Endothelial cell (in vitro differentiated cells): Measurements from ENCODE around the gene TSNAX. TPM values are rescaled to one million over a fixed set of nuclear protein-coding genes. Genes with fewer than 3 reads are reported as not detected.
"Not testable (repeated sequence)": the region's sequence is repeated elsewhere in the genome, so short reads cannot be mapped to it uniquely, and the experiment has no call there.

Source experiments
- DNase-seq: peaks from one replicate; pipeline ENCODE4 v3.0.0; 2021; ENCODE audit warnings: low spot score
- H3K27ac Mint-ChIP-seq: one replicate; pipeline ENCODE4 v1.8.0; 2021; ENCODE audit warnings: mixed read lengths, inconsistent platforms; ENCODE audit not compliant: unreplicated experiment
- H3K27me3 Mint-ChIP-seq: one replicate; pipeline ENCODE4 v1.8.0; 2021; ENCODE audit warnings: mild to moderate bottlenecking, moderate library complexity, mixed read lengths, inconsistent platforms; ENCODE audit not compliant: unreplicated experiment
- H3K36me3 Mint-ChIP-seq: one replicate; pipeline ENCODE4 v1.8.0; 2021; ENCODE audit warnings: mild to moderate bottlenecking, low read depth, mixed read lengths, inconsistent platforms; ENCODE audit not compliant: unreplicated experiment
- H3K4me1 Mint-ChIP-seq: one replicate; pipeline ENCODE4 v1.8.0; 2021; ENCODE audit warnings: mild to moderate bottlenecking, mixed read lengths, inconsistent platforms; ENCODE audit not compliant: unreplicated experiment
- H3K4me3 Mint-ChIP-seq: one replicate; pipeline ENCODE4 v1.8.0; 2021; ENCODE audit warnings: mild to moderate bottlenecking, mixed read lengths, inconsistent platforms; ENCODE audit not compliant: unreplicated experiment
- H3K9me3 Mint-ChIP-seq: one replicate; pipeline ENCODE4 v1.8.0; 2021; ENCODE audit warnings: mixed read lengths, inconsistent platforms; ENCODE audit not compliant: unreplicated experiment
- CTCF ChIP-seq: fragments of 200-600 bp; sonication (generic); IDR thresholded peaks from one replicate; pipeline ENCODE4 v1.5.0; 2021; ENCODE audit warnings: antibody characterized with exemption; ENCODE audit not compliant: unreplicated experiment
- total RNA-seq: library from RNA; stranded (reverse); fragmentation: NEBNext Ultra II Directional; extraction: Animal tissue kit (Norgen Biotek cat#: 25700); gene quantifications from one replicate; pipeline ENCODE4 v1.2.1, GENCODE V29; 2021; ENCODE audit not compliant: unreplicated experiment

The TSNAX gene
- total RNA-seq, 1 donor from 2014 or later, result 35.4 TPM

- no peaks in the 10 kb centered on the region for H3K27me3 Mint-ChIP-seq
- DNase-seq, result no peak
These were observed 55.6 kb downstream of the TSNAX start for GRCh38 chr1:231584117-231584516.

GRCh38 chr1:231584921-231585320 is 56.5 kb downstream of the TSNAX start:
- Mint-ChIP-seq H3K4me3 (no peak overlapping the region), H3K27me3 (no peaks in the 10 kb centered on the region), H3K9me3 (no peaks in the 10 kb centered on the region), H3K4me1 (peaks cover 12% of the 10 kb centered on the region), H3K27ac (no peak overlapping the region), H3K36me3 (no peaks in the 10 kb centered on the region)
- DNase-seq, result no peak
- TF ChIP-seq CTCF, result no peak

More at GRCh38 chr1:231584117-231584516, 55.6 kb downstream of the TSNAX start:
- no peak for TF ChIP-seq CTCF
- Mint-ChIP-seq H3K4me1 (peaks cover 12% of the 10 kb centered on the region), H3K4me3 (no peak overlapping the region), H3K9me3 (no peaks in the 10 kb centered on the region), H3K36me3 (no peaks in the 10 kb centered on the region), H3K27ac (peak overlapping the region; percentile 52)

- no peak overlapping the region for H3K4me3 Mint-ChIP-seq
- peak; percentile 53 for DNase-seq
These were observed 62.2 kb downstream of the TSNAX start for GRCh38 chr1:231590453-231591198.

GRCh38 chr1:231591466-231591865 is 63.0 kb downstream of the TSNAX start:
- H3K4me3 Mint-ChIP-seq, result no peak overlapping the region
- no peak overlapping the region for H3K27ac Mint-ChIP-seq
- no peak for TF ChIP-seq CTCF
- no peaks in the 10 kb centered on the region for H3K36me3 Mint-ChIP-seq
- no peaks in the 10 kb centered on the region for H3K27me3 Mint-ChIP-seq
- no peaks in the 10 kb centered on the region for H3K9me3 Mint-ChIP-seq
- DNase-seq, result no peak
- peaks cover 15% of the 10 kb centered on the region for H3K4me1 Mint-ChIP-seq

More at GRCh38 chr1:231590453-231591198, 62.2 kb downstream of the TSNAX start:
- Mint-ChIP-seq H3K9me3 (no peaks in the 10 kb centered on the region), H3K27me3 (no peaks in the 10 kb centered on the region), H3K27ac (no peak overlapping the region), H3K4me1 (peaks cover 11% of the 10 kb centered on the region), H3K36me3 (no peaks in the 10 kb centered on the region)
- no peak for TF ChIP-seq CTCF

GRCh38 chr1:231592809-231593208 is 64.3 kb downstream of the TSNAX start:
- Mint-ChIP-seq H3K27me3 (no peaks in the 10 kb centered on the region), H3K36me3 (no peaks in the 10 kb centered on the region), H3K9me3 (no peaks in the 10 kb centered on the region), H3K27ac (no peak overlapping the region), H3K4me1 (peaks cover 15% of the 10 kb centered on the region), H3K4me3 (no peak overlapping the region)
- no peak for TF ChIP-seq CTCF
- no peak for DNase-seq

GRCh38 chr1:231593264-231593663 is 64.8 kb downstream of the TSNAX start:
- not testable (repeated sequence) for DNase-seq, H3K27me3 Mint-ChIP-seq, H3K27ac Mint-ChIP-seq, H3K4me3 Mint-ChIP-seq, H3K9me3 Mint-ChIP-seq, H3K36me3 Mint-ChIP-seq
- H3K4me1 Mint-ChIP-seq, result peaks cover 15% of the 10 kb centered on the region
